GM18858 (cell line): ENCODE data around the gene CFI.

Source experiments
- ATAC-seq: cut with Tn5 transposase; IDR thresholded peaks from one replicate; pipeline ENCODE4 v1.9.1; 2021; ENCODE audit not compliant: unreplicated experiment

CFI gene

GRCh38 chr4:109801895-109802319 lies at the start of gene CFI:
TSS of gene CFI (minus strand) at chr4:109801999. CDS start at chr4:109801971, 28 bp downstream.
- ATAC-seq: no peak

GRCh38 chr4:109850601-109851000 lies 48.8 kb upstream of the CFI start:
- ATAC-seq: no peak

- no peak for ATAC-seq
Measured at GRCh38 chr4:109848501-109848900, 46.7 kb upstream of the CFI start.

GRCh38 chr4:109847896-109848442 lies 46.2 kb upstream of the CFI start, which contains the start of gene LRIT3:
TSS of gene LRIT3 (plus strand) at chr4:109848107. CDS start at chr4:109848202, 95 bp downstream.
- no peak for ATAC-seq

GRCh38 chr4:109846395-109847098 lies 44.7 kb upstream of the CFI start:
- ATAC-seq: no peak

- no peak for ATAC-seq
Measured at GRCh38 chr4:109836985-109837384, 35.2 kb upstream of the CFI start.

GRCh38 chr4:109833756-109834155 lies 32.0 kb upstream of the CFI start:
- ATAC-seq: no peak

GRCh38 chr4:109827672-109828071 lies 25.9 kb upstream of the CFI start, which contains the start of gene RRH:
TSS of gene RRH (plus strand) at chr4:109827972. CDS start at chr4:109828028, 56 bp downstream.
- ATAC-seq: no peak

- ATAC-seq: peak; percentile 79
Measured at GRCh38 chr4:109826719-109827118, 24.9 kb upstream of the CFI start.

- ATAC-seq: no peak
Measured at GRCh38 chr4:109821185-109821584, 19.4 kb upstream of the CFI start.

- no peak for ATAC-seq
Measured at GRCh38 chr4:109820563-109820962, 18.8 kb upstream of the CFI start.

- no peak for ATAC-seq
Measured at GRCh38 chr4:109818268-109818667, 16.5 kb upstream of the CFI start.

GRCh38 chr4:109816894-109817293 lies 15.1 kb upstream of the CFI start:
- ATAC-seq: no peak

- no peak for ATAC-seq
Measured at GRCh38 chr4:109816082-109816442, 14.3 kb upstream of the CFI start.

GRCh38 chr4:109815151-109816081 lies 13.6 kb upstream of the CFI start, which contains the start of gene GAR1:
TSS of gene GAR1 (plus strand) at chr4:109815762. CDS start at chr4:109816165, 403 bp downstream.
- ATAC-seq: peak; percentile 99

- ATAC-seq: no peak
Measured at GRCh38 chr4:109811707-109812106, 9.9 kb upstream of the CFI start.

GRCh38 chr4:109810552-109811387 lies 9.0 kb upstream of the CFI start:
- ATAC-seq: no peak

- ATAC-seq: no peak
Measured at GRCh38 chr4:109809655-109810054, 7.9 kb upstream of the CFI start.

- ATAC-seq: no peak
Measured at GRCh38 chr4:109803924-109804571, 2.2 kb upstream of the CFI start.
